ENCODE measurements around the gene KIAA1191.

KIAA1191 gene

DNA sequence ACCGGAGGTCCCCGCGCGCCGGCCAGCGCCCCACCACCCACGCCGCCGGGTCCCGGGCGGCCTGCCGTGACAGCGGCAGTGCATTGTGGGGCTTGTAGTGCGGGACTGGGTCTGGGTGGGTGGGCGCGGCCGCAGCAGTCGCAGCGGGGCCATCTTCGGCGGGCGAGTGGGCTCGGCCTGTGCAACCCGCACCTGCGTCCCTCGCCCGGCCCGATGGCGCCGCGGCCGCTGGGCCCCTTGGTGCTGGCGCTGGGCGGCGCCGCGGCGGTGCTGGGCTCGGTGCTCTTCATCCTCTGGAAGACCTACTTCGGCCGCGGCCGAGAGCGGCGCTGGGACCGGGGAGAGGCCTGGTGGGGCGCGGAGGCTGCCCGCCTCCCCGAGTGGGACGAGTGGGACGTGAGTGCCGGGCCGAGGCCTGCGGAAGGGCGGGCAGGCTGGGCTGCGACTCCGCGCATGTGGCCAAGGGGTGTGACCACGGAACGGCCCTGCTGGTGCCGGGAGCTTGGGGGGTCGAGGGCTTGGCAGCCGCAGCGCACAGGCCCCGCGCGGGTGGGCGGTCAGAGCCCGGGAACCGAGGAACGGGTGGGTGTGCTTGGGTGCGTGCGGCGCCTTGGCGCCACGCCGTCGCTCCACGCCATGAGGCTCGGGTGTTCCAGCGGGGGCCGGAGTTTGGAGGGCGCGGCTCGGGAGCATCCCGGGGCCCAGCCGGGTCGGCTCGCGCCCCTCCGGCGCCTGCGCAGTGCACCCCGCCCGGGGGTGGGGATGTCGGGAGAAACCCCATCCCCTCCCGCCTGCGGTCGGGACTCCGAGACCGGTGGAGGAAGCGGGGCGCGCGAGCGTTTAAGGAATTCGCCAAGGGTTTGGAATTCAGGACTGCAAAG is 4.0 kb upstream of the KIAA1191 start, which contains the start of gene ARL10:
Gene ARL10 (plus strand): TSS at position 137 of the 881 bp plus-strand sequence. CDS start 77 bp downstream, at position 214.
- DNase-seq, result peak; percentile 35

DNA sequence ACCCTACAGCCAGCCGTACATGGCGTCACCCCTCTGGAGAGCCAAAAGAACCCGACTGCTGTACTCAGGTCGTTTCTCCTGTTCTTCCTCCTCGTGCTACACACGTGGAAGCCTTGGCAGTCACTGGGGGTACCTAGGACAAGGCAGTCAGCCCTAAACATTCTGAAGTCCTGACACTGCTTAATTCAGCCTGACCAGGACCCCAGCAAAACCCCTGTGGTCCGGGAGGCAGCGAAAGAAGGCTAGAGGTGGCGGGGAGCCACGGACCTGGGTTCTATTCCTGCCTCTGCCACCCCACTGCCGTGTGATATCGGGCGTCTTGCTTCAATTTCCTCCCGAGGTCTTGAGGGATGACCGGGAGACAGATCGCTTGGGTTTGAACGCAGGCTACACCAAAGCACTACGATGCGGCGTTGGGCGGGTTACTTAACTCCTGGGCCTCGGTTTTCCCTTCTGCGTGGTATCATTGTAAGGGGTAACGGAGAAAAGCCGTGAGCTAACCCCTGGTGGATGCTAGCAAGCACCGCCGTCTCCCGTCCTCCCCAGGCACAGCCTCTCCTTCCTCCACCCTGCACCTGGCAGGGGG is 3.3 kb upstream of the KIAA1191 start:
- DNase-seq, result no peak

DNA sequence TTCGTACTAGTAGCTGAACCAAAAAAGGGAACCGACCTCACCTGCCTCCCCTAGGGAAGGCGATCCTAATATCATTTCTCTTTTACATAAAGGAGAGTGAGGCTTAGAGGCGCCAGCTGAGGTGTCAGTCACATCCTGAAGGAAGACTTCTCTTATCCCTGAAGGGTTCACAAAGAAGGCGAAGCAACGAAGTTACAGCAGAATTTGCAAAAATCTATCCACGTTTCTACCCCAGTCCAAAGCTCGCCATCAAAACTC is 598 bp upstream of the KIAA1191 start:
- no peak for DNase-seq

DNA sequence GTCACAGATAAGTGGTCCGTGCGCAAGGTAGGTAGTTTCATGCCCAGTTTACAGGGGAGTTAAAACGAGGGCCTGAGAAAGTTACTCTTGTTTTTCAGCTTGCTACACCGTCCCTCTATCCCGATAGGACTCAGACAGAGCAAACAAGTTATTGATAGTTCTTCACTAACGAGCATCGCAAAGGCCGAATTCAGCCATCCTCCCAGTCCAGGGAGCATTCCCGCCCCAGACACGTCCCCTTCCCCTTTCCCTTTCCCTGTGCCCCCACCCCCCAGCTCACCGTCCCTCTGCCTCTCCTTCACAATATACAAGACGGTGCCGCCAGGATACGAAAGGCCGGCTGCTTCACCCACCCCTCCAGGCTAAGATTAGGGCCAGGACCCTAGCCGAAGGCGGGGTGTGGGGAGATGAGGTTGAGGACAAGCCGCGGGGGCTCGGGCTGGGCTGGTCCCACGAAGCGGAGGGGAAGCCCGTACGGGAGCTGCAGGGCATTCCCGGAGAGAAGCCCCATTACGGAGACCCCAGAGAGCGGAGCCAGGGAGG is 599 bp downstream of the KIAA1191 start:
- no peak for DNase-seq

DNA sequence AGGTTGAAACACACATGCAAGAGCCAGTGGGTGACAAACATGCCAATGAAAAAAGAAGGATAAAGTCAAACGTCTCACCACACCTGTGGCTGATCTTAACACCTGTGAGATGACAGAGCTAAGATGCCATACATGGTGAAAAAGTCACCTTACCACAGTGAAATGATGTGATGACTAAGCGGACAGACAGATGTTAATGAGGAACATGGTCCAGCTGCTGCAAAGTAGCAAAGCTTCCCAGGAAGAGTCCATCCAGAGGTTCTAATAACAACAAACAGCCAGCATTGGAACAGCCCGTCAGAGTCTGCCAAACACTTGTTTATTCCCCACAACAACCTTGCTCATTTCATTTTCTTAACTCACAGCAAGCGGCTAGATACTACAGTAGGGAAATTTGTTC is 1.9 kb downstream of the KIAA1191 start:
- no peak for DNase-seq

DNA sequence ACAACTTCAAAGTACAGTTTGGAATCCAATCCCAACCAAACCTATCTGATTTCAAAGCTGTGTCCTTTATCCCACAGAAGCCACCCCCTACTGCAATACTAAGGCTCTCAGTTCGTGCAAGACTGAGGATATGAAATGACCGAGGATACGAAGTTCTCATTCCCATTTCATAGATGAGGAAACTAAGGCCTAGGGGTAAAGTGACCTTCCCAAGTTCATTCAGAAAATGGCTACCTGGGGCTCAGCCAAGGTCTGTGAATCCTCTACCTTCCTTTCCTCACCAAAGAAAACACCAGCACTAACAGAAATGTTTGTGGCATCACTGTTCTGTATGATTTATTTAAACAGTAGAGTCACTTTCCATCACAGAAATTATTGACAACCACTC is 5.4 kb downstream of the KIAA1191 start:
- no peak for DNase-seq

DNA sequence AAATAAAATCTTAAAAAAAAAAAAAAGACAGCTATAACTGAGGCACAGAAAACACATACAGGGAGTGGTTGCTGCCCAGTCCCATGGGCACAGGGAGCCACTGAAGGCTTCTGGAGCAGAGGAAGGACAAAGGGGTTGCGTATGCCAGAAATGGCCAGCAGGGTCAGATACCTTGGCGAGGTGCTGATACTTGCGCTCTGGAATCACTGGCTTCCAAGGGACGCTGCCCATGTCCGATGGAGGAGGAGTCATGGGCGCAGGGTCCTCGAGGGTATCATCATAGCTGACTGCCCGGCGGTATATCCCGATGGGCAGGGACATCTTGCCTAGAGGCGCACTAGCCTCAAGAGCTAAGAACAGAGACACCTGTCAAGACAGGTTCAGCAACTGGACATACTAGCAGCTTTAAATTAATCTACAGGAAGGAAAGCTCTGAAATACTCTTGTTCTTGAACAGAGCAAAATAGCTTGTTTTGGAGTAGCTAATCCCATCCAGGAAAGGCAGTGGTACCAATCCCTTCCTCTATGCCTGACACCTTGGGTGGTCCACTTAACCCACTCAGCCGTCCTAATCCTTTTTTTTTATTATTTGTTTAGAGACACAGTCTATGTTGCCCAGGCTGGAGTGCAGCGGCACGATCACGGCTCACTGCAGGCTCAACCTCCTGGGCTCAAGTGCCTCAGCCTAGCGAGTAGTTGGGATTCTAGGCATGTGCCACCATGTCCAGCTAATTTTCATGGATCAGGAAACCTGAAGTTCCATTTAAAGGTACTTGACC is 6.0 kb downstream of the KIAA1191 start:
- DNase-seq, result no peak

DNA sequence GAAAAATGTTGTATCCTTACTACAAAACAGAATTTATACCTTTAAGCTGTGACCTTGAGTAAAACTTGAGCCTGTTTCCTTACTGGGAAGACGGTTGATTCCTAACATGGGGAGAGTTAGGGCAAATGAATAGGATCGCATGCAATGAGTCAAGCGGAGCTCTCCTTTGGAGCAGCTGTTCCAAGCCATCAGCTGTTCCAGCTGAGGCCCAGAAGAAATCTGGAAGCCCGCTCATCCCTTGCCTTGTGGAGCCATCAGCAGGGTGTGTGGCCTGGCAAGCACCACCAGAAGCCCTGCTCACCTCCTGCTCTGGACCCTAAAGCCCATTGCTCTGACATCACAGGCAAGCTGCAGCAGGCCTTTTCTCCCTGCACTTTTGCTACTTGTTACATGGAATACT is 8.0 kb downstream of the KIAA1191 start:
- DNase-seq, result no peak

DNA sequence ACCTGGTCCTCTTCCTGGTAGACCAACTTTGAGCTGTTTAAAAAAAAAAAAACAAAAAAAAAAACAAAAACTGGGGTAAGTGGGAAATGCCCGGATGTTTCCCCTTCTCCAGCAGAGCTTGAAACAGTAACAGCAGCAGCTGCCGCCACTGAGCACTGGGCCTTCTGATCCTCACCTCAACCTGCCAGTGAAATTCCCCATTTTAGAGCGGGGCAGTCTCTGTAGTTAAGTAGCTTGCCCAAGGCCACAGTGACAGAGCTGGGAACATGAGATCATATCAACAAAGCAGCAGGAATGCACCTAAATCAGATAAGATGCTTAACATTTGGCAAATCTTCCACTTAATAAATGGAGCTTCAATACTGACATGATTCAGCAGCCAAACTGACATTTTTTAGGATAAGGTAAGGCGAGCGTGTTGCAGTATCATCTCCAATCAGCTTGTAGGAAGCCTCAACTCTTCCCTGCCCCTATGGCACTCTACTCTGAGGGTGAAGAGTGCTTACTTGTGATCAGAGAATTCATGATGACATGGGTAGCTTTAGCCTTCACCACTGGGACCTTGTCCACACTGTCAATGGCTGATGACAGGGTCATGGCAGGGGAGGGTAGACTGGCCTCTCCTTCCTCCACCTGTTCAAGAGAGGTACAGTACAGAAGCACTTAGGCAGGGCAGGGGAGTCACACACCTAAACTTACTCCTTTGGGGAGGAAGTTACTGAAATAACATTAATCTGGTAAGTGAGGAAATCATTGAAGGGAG is 9.3 kb downstream of the KIAA1191 start:
- no peak for DNase-seq

DNA sequence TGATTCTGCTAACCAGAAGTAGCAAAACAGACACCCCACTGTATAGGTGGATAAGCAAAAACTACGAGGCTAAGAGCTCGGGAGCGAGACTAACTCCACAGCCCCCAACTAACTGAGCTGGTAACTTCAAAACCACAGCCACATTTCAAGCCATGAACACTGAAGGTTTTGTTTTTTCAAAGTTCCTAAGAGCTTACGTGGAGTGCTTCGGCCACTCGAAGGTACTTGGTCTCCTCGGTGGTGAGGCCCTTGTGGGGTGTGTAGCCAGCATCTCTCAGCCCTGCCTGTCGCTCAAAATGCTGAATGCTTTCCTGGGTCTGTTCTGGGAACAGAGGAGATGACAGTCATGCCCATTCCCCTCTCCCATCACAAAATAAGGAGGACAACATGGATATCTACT is 11.1 kb downstream of the KIAA1191 start:
- DNase-seq, result no peak

DNA sequence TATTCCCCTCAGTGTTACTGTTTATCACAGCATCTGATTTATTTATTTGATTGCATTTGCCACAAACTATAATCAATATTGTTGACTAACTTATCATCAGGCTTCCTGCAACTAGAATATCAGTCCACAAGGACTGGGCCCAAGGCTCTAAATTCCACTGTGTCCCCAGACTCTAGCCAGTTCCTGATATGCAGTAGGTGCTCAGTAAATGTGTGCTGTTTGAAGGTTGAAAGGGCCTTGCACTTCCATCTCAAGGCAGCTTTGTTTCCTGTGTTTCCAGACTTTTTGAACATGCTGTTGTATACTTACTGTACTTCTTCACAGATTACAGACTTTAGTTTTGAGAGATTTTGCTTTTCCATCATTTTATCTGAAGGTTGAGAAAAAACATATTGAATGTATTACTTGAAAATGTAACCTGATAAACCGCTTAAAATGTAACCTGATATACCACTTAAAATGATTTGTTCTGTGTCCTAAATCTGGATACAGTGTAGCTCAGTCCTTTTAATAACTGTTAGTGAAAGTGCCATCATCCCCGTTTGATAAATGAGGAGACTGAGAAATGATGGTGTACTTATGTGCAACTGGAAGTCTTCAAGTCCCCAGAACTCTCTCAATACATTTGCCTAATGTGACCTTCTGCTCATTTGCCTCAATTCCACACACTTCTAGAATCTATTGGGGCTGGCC is 18.7 kb downstream of the KIAA1191 start:
- DNase-seq, result no peak

DNA sequence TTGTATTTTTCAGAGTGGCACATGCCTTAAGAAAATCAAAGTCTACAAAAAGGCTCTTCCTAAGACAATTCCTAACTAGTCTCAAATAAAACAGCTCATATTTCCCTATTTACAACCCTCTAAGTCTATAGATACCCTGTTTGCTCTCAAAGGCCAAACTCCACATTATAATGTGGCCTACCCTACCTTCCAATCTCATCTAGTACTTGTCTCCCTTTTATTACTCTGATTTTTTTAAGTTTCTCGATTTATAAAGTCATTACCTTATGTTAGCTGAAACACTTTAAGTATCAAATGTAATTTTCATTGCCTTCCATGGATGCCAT is 19.4 kb downstream of the KIAA1191 start:
- no peak for DNase-seq

DNA sequence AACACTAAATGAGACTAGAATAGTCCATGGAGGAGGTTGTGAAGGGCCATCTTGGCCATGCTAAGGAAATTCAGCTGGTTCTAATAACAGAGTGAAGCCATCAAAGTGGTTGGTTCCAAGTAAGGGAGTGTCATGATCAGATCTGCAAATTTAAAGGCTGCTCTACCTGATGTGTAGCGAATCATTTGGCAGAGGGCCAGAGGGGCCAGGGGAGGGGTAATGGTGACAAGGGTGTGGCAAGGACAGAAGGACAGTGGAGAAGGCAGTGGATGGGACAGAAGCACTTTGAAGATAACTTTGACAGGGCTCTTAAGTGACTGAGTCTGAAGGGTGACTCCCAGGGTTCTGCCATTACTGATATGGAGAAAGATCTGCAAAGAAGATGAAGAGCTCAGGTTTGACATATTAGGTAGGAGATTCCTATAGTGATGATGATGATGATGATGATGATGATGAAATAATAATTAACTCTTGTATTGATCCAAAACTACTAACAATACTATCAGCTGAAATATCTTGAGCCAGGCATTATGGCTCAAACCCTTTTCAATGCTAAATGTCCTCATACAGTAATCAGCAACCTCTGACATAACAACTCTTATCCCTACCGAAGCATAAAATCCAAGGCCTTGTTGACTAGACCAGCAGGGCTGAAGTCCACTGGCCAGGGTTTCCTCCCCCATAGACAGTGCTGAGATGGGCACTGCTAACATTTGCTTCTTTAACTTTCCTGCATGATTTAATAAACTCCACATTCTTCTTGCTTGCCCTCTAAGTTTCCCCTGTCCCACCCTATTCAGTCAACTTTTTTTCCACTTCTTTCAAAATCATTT is 20.0 kb downstream of the KIAA1191 start:
- DNase-seq, result no peak

DNA sequence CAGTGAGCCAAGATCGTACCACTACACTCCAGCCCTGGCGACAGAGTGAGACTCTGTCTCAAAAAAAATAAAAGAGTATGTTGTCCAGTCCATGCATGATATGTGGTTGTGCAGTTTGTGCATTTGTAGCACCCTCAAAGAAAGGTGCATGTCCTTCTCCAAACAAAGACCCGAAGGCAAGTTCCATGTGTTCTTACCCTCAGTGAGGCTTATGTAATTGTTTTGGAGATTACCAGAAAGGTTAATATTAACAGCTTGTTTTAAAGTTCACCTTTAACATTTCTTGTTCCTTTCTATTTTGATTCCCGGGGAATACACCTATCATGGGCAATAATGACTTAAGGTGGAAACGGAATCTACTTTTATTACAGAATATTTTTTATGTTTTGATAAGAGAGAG is 22.3 kb downstream of the KIAA1191 start:
- DNase-seq, result no peak

DNA sequence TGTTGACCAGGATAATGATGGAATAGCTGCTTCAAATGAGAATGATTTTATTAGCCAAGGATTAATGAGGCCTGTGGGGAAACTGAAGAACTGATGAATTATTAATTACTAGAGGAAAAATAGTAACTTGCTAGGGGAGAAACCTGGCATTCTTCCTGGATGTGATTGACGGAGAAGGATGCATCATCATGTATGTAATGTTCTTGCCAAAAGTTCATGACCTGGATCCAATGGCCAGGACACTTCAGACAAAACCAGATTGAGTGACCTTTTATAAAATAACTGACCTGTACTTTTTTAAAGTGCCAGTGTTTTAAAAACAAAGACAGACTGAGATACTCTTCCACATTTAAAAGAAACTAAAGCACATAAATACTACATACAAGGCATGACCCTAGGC is 23.7 kb downstream of the KIAA1191 start:
- no peak for DNase-seq

DNA sequence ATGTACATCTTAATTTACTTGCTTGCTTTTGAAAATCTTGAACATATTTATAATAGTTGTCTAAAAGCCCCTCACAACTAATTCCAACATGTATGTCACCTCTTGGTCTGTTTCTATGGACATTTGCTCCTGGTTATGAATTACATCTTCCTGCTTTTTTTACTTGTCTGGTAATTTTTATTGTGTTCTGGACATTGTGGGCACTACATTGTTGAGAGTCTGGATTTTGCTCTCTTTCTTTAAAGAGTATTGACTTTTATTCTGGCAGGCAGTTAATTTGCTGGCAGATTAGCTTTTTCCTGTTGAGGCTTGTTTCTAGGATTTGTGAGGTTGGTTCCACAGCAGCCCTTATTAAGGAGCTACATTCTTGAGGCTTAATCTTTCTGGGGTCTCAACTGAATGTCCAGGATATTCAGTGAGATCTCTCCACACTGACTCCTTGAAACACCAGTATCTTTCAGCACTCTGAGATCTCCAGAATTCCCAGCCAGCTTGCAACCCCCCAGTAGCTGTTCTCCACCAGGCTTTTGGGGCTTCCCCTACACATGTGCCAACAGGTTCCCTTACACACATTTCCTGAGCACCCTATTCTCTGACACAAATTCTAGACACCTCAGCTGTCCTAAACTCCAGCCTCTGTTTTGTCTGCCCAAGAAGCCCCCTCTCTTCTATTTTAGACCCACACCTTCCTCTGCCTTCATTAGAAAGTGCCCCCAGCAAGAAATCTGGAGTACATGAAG is 27.4 kb downstream of the KIAA1191 start:
- no peak for DNase-seq

DNA sequence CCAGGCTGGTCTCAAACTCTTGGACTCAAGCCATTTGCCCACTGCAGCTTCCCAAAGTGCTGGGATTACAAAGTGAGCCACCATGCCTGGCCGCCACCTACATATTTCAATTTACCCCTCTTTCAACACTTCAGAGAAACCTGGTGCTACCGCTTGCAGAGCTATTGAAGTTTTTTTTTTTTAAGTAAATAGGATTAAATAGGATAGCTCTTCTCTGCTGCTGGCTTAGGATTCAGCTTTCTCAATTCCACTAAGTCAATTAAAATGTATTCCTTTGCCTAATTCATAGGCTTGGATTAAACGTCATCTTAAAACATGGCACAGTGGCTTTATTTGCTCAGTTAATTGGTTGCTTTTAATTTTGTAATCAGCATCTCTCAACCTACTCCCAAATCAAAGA is 41.0 kb downstream of the KIAA1191 start:
- no peak for DNase-seq

DNA sequence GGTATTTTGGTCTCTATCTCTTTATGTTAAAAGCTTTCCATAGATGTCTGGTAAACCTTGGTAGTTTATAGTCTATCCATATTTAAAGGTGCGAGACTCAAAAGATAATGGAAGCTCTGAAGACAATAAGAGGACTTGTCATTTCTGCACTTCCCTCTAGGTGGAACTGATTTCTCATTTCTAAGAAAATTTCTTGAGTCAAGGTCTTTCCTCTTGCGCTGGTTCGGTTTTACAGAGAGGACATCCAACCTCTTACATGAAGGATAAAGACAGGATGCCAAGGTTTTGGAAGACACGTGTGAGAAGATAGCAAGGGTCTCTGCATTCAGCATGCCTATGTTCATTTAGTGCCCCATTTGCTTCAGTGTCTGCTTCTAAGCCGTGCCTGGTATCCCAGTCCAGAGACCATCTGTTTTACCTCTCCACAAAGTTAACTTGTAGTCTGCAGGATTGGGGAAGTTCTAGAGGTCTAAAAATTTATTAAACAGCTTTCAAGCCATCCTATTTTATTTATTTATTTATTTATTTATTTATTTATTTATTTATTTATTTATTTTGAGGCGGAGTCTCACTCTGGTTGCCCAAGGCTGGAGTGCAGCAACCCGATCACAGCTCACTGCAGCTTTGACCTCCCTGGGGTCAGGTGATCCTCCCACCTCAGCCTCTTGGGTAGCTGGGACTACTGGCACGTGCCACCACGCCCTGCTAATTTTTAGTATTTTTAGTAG is 41.6 kb downstream of the KIAA1191 start:
- no peak for DNase-seq

DNA sequence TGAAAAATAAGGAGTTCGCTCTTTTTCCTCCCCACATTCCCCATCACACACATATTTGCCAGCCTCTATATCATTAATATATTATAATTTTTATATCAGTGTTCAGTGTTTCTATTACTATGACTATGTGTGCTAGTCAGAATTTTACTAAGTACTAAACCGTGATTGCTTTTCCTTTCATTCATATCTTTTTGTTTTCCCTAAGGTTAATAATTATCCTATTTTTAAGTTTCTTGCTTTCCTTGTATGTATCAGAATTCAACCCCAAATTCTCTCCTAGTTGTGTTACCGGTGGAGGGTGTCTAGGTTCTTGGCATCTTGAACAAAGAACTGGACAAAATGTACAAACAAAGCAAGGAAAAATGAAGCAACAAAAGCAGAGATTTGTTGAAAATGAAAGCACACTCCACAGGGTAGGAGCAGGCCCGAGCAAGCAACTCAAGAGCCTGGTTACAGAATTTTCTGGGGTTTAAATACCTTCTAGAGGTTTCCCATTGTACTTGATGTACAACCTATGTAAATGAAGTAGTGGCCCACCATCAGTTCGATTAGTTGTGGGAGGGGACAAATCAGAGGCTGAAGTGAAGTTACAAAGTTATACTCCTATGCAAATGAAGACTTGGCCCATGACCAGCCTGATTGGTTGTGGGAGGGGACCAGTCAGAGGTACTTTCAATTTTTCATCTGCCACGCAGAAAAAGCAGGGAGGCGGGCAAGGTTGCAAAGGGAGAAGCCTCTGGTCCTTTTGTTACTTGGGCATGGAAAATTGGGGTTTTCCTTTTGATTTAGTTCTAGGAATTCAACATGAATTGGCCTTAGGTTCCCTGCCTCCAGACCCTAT is 43.8 kb downstream of the KIAA1191 start:
- no peak for DNase-seq
